HG03457 (cell line): ENCODE measurements around the gene UPK1B.

Experiments used
- ATAC-seq: cut with Tn5 transposase; IDR thresholded peaks from one replicate; pipeline ENCODE4 v1.9.1; 2021; ENCODE audit warnings: moderate number of reproducible peaks; ENCODE audit not compliant: unreplicated experiment

Gene UPK1B

DNA sequence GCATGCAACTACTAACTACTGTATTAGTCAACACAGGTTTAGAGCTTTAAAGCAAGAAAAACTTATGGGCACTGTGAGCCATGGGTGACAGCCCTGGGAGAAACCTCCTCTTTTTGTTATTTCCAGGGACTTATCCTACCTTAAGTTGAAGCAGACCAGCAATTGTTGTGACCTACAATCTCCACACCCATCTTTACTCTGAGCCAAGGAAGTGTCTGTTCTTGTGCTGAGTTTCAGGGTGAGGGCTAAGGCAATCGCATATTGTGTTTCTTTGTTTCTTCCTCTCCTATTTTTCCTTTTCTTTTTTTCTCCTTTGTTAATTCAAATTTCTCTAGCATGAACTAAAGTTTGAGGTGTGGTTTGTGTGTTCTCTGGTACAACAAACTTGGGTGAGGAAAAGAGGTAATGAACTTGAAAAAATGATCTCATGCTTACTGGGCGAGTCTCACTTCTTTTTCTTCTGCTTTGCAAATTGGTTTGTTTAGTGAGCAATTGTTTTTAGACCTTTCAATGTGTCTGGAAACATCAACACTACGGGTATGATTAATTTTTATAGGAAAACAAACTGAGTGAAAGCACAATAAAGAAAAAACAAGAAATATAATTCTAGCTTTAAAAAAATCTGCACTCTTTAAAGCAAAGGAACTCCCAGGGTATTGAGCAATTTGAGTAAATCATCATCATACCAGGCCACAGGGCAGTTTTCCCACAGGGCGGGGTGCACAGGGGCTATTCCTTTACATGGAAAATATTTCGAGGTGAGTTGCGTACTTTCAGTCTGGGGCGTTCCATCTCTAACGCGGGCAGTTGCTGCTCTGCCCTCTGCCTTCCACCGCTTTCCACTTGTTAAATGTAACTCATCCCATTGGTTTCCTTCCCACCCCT, 2.7 kb downstream of the UPK1B start:
- no peak for ATAC-seq

DNA sequence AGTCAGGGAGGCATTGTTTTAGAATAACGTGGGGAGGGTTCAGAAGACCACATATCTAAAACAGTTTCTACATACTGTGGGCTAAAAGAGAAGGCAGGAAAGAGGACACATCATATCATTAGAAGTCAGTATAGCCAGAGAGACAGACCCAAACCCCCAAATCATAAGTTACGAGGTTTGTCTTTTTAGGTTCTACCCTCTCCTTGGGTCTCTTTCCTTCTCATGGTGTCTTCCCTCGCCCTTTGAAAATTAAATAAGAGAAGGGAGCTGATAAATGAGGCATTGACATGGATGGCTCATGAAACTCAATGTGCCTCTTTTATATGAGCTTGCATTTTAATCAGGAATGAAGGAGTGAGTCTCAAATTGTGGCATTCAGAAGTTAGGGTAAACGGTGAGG, 3.4 kb downstream of the UPK1B start:
- no peak for ATAC-seq

DNA sequence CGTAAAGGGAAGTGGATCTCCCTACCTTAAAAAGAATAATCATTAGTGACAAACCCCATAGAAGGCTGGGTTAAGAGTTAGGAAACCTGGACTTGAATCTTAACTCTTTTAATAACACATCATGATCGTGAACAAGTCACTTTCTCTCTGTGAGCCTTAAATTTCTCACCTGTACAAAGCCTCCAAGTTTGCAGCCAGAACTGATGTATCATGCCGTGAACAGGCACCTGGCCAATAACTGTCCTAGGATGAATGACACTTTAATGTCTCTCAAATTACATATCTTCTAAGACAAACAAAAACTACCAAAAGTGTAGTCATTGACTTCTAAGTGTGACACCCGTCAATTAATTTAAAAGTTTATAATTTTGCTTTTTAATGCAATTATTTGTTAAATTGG, 3.9 kb downstream of the UPK1B start:
- ATAC-seq, result no peak

GRCh38 chr3:119181765-119182164, 8.4 kb downstream of the UPK1B start:
- ATAC-seq, result no peak

DNA sequence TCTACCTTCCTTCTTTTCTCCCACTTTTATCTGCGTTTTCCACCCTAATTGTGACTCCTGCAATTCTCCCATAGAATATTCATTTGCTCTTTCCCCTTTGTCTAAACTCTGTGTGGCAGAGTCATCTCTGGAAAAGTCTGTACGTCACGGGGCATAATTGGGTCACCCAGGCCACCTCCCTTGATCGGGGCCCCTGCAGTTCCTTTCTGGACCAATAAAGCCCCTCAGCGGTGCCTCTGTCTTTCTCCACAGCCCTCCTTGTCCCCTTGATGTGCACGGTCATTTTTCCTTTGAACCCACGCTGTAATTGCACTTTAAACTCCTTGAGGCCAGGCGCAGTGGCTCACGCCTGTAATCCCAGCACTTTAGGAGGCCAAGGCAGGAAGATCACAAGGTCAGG, 10.7 kb downstream of the UPK1B start:
- ATAC-seq, result no peak

DNA sequence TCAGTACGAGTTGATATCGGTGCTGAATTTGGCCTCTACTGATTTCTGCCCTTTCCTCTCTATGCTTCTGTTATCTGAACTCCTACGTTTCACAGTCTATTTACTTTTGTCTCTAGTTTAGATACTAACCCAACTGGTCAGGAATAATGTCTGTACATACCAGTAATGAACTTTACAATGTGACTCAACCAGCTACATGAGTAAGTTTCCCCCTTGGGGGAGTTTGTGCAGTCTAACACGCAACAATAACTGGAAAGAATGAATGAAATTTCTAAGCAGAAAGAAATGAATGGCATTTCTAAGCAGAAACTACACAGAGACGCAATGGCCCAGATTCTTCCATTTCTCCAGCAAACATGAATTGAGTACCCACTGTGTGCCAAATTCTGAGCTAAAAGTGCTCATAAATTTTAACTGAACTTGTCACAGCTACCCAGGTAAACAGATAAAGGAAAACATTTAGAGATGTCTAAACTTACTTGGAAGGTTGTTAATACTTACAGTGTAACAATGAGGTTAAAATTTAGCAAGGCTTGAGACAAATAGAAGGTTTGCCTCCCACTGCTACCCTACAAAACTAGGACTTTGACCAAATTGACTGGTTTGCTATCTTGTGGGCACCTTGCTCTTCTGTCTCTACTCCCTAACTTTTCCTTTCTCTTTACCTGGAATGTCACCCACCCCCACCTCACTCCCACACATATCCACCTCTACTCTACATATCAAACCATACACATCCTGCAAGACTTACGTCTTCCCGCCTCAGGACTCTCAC, 11.6 kb downstream of the UPK1B start:
- ATAC-seq, result no peak

DNA sequence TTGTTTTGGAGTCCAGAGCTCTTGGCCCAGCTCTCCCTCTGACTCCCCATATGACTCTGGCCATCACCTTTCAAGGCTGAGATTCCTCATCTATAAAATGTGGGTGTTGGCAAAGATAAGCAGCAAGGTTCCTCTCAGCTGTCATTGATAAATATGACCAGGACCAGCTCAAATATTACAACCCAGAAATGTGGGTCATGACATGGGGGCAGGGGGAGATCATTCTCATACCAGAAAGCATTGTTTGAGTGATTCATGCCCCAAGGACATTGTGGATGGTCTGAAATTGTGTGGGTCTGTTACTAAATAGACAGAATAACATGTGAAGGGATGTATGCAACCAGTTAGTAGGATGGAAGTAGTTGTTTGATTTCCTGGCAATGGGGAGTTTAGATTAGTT, 13.9 kb downstream of the UPK1B start:
- no peak for ATAC-seq

GRCh38 chr3:119191800-119192199, 18.4 kb downstream of the UPK1B start:
- ATAC-seq, result no peak

GRCh38 chr3:119194237-119195150, 21.1 kb downstream of the UPK1B start:
- no peak for ATAC-seq

GRCh38 chr3:119195151-119195476, 21.7 kb downstream of the UPK1B start:
- no peak for ATAC-seq

- no peak for ATAC-seq
These were observed 22.5 kb downstream of the UPK1B start for GRCh38 chr3:119195911-119196310.

DNA sequence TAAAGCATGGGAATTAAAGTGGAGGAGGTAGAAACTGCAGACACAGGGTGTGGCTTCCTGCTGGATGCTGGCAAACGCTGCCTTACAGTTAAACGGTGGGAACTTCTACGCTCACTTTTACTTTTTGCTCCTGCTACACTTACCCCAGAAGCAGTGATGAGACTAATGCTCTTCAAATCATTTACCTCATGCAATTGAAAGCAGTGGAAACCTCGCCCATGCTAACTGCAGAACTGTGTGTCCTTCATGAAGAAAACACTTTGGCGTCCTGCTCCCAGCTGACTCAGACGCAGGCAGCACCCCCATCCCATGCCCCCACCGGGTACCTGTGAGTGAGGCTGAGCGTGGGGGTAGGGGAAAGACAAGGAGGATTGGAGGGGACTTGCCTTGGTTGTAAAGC, 31.8 kb downstream of the UPK1B start:
- no peak for ATAC-seq

GRCh38 chr3:119205685-119206084, 32.3 kb downstream of the UPK1B start:
- ATAC-seq, result no peak

DNA sequence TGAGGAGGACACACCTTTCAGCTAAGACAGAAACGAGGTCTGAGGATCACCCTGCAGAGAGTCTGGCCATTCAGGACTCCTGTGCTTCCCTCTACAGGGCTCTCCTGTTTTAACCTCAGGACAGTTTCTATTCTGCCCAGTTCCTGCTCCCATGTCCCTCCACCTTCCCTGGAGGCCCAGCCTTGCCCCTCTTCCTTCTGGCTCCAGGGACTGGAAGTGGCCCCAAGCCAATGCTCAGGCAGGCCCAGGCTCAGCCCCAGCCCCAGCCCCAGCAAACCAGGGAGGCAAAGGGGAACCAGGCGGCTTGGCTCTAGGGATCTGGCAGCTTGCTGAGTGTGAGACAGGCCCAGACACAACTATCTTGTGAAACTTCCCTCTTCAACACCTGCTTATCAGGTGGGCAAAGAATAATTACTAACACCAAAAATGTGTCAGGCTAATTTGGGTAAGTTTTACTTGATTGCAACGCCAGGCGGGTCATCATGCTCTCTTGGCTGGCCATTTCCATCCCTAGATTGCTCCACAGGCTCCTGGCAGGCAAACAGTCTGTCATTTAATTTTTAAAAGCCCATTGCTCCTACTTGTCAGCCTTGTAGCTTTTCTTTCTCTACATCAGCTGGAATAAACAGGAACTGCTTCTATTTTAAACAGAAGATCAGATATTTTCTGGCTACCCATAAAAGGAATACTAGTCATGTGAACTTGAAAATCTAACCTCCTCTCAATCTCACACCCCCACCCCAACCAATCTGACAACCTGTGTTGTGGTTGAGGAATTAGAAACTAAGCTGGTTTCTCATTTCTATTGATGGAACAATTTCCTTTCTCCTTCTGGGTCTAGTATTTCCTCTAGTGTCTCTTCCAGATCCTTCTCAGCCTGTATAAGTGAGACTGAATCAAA, 33.5 kb downstream of the UPK1B start:
- ATAC-seq, result no peak

- no peak for ATAC-seq
These were observed 34.1 kb downstream of the UPK1B start for GRCh38 chr3:119207512-119207875.

GRCh38 chr3:119211193-119211592, 37.8 kb downstream of the UPK1B start:
- no peak for ATAC-seq

DNA sequence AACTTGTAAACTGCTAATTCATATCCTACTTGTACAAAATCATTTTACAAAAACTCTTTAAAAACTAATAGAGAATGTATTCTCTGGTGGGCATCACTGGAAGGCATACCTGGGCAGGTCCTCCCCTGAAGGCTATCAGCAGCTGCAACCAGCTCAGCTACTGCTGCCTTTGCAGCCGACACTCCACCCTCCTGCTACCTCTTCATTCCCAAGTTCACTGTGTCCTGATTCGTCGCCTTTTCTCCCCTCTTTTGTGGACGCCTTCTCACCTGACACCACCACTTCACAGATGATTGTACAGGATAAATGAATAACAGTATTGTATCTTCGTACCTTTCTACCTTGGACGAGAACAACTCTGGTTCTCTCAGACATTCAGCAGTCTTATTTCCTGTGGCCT, 38.4 kb downstream of the UPK1B start:
- ATAC-seq, result no peak

DNA sequence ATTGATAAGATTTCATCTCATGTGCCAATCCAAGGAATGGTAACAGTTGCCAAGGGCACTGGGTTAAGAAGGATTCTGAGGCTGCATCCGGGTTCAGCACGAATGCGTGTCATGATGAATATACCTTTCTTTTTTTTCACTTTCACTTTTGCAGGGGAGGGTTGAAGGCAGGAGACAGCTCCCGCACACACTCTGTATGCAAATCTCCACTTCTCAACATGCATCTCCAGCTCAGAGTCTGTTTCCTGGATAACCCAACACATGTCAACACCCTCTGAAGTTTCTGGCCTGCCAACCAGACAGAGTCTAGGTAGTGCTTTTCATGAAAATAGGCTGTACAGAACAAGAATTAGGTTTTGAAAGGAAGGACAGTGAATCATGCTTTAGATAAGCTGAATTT, 45.7 kb downstream of the UPK1B start:
- ATAC-seq, result peak; percentile 98

DNA sequence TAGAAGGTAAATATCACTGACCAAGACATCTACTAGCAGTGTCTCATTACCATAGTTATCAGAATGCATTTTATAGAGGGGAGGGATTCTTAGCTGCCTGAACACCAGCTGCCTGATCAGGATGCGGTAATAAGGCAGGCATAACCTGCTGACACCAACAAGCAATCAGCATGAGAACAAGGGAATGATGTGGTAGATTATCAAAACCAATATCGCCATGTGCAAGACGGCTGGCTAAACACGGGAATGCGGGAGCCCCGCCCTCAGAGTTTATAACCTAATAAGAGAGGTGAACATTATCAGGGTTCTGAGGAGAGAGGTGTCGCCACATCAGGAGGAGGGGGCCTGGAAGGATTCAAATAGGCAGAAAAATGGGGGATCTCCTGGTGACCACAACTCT, 46.8 kb downstream of the UPK1B start:
- no peak for ATAC-seq

- no peak for ATAC-seq
These were observed 47.7 kb downstream of the UPK1B start for GRCh38 chr3:119220970-119221667.
